HG02938 (cell line): ENCODE measurements around the gene DEK.
"Not testable (repeated sequence)": the region's sequence is repeated elsewhere in the genome, so short reads cannot be mapped to it uniquely, and the experiment has no call there.

ENCODE experiments used
- ATAC-seq: cut with Tn5 transposase; IDR thresholded peaks from one replicate; pipeline ENCODE4 v1.9.1; 2021; ENCODE audit warnings: mild to moderate bottlenecking, moderate library complexity; ENCODE audit not compliant: unreplicated experiment

Gene DEK

GRCh38 chr6:18264219-18264922 lies at the start of gene DEK:
TSS of gene DEK (minus strand) at chr6:18264530. CDS start at chr6:18263987, 543 bp downstream.
- peak; percentile 31 for ATAC-seq

DNA sequence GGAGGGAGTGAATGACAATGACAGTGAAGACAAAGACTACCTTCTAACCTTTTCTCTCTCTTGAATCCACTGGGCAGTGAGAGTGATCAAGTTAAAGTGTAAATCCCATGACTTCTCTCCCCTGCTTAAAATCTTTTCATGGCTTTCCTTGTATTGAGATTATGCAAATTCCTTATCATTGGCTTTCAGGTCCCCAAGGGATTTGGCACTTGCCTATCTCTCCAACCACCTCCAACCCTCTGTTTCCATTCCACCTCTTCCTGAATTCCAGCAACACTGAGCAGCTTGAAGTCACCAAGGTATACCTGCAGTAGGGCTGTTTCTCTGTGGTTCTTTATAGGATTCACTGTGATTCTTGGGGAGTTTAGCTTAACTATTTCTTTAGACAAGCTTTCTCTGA lies 48.0 kb upstream of the DEK start:
- ATAC-seq, result no peak

GRCh38 chr6:18310010-18310409 lies 45.7 kb upstream of the DEK start:
- ATAC-seq, result not testable (repeated sequence)

DNA sequence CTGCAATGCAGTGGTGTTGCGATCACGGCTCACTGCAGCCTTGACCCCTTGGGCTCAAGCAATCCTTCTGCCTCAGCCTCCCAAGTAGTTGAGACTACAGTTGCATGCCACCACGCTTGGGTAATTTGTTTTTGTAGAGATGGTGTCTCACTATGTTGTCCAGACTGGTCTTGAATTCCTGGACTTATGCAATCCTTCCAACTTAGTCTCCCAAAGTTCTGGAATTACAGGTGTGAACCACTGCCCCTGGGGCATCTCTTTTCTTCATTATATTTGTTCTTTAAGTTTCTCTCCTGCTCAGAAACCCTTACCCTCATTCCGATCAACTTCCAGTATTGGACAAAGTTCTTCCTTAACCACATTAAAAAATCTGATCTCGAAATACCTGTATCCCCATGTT lies 44.7 kb upstream of the DEK start:
- ATAC-seq, result no peak

- ATAC-seq, result no peak
These were observed 43.9 kb upstream of the DEK start for GRCh38 chr6:18308070-18308735.

DNA sequence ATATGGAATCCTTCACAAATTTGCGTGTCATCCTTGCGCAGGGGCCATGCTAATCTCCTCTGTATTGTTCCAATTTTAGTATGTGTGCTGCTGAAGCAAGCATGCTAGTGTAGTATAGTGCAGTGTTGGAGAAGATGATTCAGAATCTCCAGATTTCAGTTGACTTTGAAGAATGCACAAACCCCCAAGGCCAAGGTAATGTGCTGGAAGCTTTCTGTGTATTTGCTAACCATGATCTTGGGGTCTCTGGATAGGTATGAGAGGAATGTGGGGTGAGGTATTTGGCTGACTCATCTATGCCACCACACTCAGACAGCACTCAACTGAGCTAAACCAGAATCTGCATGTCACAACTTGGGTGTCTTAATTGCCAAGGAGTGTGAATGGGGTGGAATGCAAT lies 42.6 kb upstream of the DEK start:
- no peak for ATAC-seq

DNA sequence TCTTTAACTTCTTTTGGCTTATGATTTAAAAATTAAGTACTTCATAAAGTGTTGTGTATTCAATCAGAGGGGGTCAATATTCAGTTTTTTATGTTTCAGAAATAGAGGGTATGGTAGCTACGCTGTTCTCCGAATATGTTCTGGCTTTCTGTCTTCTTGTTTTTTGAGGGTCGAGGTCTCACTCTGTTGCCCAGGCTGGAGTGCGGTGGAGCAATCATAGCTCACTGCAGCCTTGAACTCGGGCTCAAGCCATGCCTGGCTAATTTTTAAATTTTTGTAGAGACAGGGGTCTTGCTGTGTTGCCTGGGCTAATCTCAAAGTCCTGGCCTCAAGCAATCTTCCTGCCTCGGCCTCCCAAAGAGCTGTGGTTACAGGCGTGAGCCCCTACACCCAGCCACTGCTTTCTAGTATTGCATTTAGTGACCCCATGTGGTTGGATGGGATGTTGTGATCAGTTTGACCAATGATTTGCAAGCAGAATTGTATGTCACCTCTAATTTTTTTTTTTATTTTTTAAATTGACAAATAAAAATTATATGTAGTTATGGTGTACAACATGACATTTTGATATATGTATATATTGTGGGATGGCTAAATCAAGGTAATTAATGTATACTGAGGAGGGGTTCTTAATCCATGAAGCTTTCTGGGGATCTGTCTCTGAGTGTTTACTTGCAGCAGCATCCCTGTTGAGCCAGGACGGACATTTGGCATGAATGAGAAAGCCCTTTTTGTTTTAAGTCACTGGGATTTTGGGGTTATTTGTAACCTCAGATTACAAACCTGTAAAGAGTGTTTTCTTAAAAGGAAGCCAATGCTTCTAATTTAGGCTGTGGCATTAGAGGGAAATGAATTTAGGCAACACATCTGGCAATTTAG lies 38.5 kb upstream of the DEK start:
- no peak for ATAC-seq

GRCh38 chr6:18293076-18293904 lies 29.0 kb upstream of the DEK start:
- no peak for ATAC-seq

GRCh38 chr6:18289283-18289682 lies 25.0 kb upstream of the DEK start:
- no peak for ATAC-seq

DNA sequence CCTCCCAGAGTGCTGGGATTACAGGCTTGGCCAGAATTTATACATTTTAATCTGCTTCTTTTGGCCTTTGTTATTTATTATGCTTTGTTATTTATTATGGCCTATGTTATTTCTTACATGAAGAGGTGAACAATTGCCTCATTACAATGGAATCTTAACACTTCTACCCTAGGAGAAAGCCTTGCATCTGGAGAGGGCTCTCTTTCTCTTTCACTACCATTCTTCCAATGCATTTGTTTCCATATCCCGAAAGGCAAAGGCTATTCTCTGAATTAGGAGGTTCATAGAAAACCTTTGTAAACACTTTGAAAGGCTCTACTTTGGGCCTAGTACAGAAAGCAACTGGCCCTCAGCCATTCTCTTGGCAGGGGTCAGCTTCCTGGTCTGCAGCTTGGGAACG lies 19.9 kb upstream of the DEK start:
- ATAC-seq, result no peak

- no peak for ATAC-seq
These were observed 17.2 kb upstream of the DEK start for GRCh38 chr6:18281564-18281963.

DNA sequence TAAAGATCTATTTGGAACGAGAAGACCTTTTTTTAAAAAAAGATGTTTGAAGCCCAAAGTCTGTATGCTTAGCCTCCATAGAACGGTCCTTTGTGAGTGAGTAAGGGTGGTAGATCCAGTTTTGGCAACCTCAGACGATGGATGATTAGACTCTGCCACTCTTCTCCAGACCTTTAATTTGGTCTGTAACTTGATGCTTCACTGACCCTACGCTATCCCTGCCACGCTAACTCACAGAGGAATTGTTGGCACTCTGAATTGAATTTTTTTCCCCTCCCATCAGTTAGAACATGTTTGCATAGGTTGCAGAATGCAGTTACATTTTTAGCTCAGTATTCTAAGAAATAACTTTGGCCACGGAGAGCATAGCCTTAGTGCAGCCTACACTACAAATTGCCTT lies 15.8 kb upstream of the DEK start:
- no peak for ATAC-seq

GRCh38 chr6:18279422-18279821 lies 15.1 kb upstream of the DEK start:
- no peak for ATAC-seq

- no peak for ATAC-seq
These were observed 13.1 kb upstream of the DEK start for GRCh38 chr6:18277237-18278006.

- ATAC-seq, result no peak
These were observed 12.4 kb upstream of the DEK start for GRCh38 chr6:18276610-18277236.

- ATAC-seq, result no peak
These were observed 5.9 kb upstream of the DEK start for GRCh38 chr6:18270216-18270615.

DNA sequence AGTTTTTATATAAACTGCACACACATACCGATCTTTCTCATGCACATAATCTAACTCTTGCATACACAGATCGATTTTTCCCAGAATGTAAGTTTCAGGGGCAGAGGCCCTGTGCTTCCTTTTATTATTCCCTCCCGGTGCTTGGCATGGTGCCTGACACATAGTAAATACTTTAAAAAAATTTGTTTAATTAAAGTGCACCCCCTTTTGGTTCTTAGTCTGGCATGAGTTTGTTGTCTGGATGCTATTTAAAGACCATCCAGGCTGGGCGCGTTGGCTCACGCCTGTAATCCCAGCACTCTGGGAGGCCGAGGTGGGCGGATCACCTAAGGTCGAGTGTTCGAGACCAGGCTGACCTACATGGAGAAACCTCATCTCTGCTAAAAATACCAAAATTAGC lies 5.4 kb upstream of the DEK start:
- ATAC-seq, result no peak

GRCh38 chr6:18269253-18269652 lies 4.9 kb upstream of the DEK start:
- peak; percentile 46 for ATAC-seq

DNA sequence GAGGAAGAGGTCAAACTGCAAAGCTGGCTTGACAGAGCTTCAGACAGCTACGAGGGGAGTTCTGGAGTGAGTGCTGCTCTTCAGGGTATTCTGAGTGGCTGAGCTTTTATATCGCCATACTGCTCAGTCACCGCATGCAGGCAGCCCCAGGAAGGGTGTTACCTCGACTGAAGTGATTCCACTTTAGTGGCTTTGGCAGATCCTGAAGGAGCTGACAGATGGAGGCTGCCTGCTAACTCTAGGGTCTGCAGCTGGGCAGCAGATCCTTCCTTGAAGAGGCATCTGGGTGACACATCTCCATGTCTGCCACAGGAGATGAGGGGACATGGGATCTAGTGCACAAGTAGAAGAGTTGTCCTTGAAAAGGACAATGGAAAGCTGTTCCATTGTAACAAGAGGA lies 3.7 kb upstream of the DEK start:
- no peak for ATAC-seq

DNA sequence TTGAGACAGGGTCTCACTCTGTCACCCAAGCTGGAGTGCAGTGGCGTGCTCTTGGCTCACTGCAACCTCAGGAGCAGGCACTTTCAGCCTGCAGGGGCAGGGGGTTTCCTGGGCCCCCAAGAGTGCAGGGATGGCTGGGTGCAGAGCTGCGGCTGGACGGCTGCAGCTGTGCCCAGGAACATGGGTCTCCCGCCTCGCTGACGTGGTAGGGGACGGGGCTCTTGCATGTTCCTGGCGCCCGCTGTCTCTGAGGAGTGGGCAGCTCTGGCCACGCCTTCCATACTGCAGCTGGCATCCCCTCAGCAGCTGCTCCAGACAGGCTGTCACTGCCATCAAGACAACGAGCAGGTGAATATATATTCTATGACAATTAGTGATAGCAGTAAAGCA lies 2.2 kb upstream of the DEK start:
- ATAC-seq, result no peak
